Middle frontal gyrus (tissue), 1 donor: Measurements from ENCODE around the gene PRKCH.
"Not testable (repeated sequence)": the region's sequence is repeated elsewhere in the genome, so short reads cannot be mapped to it uniquely, and the experiment has no call there.

Experiments used
- DNase-seq: peaks from one replicate; pipeline ENCODE4 v3.0.0-alpha.2; 2015; ENCODE audit warnings: low spot score; ENCODE audit errors: extremely low spot score

PRKCH gene

GRCh38 chr14:61388976-61389576 lies 67.7 kb downstream of the PRKCH start:
- DNase-seq, result no peak

- no peak for DNase-seq
These were observed 69.7 kb downstream of the PRKCH start for GRCh38 chr14:61391119-61391518.

GRCh38 chr14:61392297-61392696 lies 70.9 kb downstream of the PRKCH start:
- DNase-seq, result no peak

GRCh38 chr14:61394542-61394941 lies 73.2 kb downstream of the PRKCH start:
- DNase-seq, result no peak

GRCh38 chr14:61395115-61395725 lies 73.8 kb downstream of the PRKCH start:
- no peak for DNase-seq

- DNase-seq, result no peak
These were observed 74.9 kb downstream of the PRKCH start for GRCh38 chr14:61396279-61396678.

GRCh38 chr14:61396694-61397093 lies 75.3 kb downstream of the PRKCH start:
- DNase-seq, result no peak

GRCh38 chr14:61397615-61398014 lies 76.2 kb downstream of the PRKCH start:
- DNase-seq, result no peak

GRCh38 chr14:61398221-61398620 lies 76.8 kb downstream of the PRKCH start:
- no peak for DNase-seq

GRCh38 chr14:61399365-61399764 lies 78.0 kb downstream of the PRKCH start:
- DNase-seq, result no peak

GRCh38 chr14:61401461-61401860 lies 80.1 kb downstream of the PRKCH start:
- no peak for DNase-seq

- no peak for DNase-seq
These were observed 82.0 kb downstream of the PRKCH start for GRCh38 chr14:61403411-61403810.

GRCh38 chr14:61404637-61405036 lies 83.3 kb downstream of the PRKCH start:
- no peak for DNase-seq

GRCh38 chr14:61406198-61406597 lies 84.8 kb downstream of the PRKCH start:
- no peak for DNase-seq

GRCh38 chr14:61406675-61407074 lies 85.3 kb downstream of the PRKCH start:
- no peak for DNase-seq

- DNase-seq, result no peak
These were observed 87.1 kb downstream of the PRKCH start for GRCh38 chr14:61408498-61408897.

- no peak for DNase-seq
These were observed 88.4 kb downstream of the PRKCH start for GRCh38 chr14:61409782-61410181.

GRCh38 chr14:61415934-61416333 lies 94.6 kb downstream of the PRKCH start:
- DNase-seq, result not testable (repeated sequence)

- DNase-seq, result no peak
These were observed 95.2 kb downstream of the PRKCH start for GRCh38 chr14:61416591-61416990.

GRCh38 chr14:61417141-61417540 lies 95.8 kb downstream of the PRKCH start:
- no peak for DNase-seq

GRCh38 chr14:61417883-61418455 lies 96.6 kb downstream of the PRKCH start:
- DNase-seq, result no peak

GRCh38 chr14:61418746-61419145 lies 97.4 kb downstream of the PRKCH start:
- DNase-seq, result no peak

- DNase-seq, result no peak
These were observed 97.8 kb downstream of the PRKCH start for GRCh38 chr14:61419201-61419600.
